Stimulated activated CD8-positive, alpha-beta memory T cell treated with anti-CD3 and anti-CD28 coated beads, Interleukin-2, amount 100 ng/mL, for 48 hours (primary cell): ENCODE results near the gene TESMIN.

Source experiments
- DNase-seq, 2 donors: peaks; one replicate each; pipeline ENCODE4 v3.0.0-alpha.2; 2020; ENCODE audit warnings: low read depth in 2 of 2

The TESMIN gene

GRCh38 chr11:68683536-68684384 lies 67.6 kb downstream of the TESMIN start:
- DNase-seq = no peak

GRCh38 chr11:68683121-68683520 lies 68.2 kb downstream of the TESMIN start:
- DNase-seq = no peak

- no peak for DNase-seq
These were observed 68.8 kb downstream of the TESMIN start for GRCh38 chr11:68682531-68682961.

- no peak for DNase-seq
These were observed 70.6 kb downstream of the TESMIN start for GRCh38 chr11:68680541-68681231.

- no peak for DNase-seq
These were observed 73.3 kb downstream of the TESMIN start for GRCh38 chr11:68678031-68678441.

GRCh38 chr11:68677432-68677831 lies 73.9 kb downstream of the TESMIN start:
- DNase-seq = no peak

- no peak for DNase-seq
These were observed 76.9 kb downstream of the TESMIN start for GRCh38 chr11:68674461-68674860.

GRCh38 chr11:68673991-68674390 lies 77.3 kb downstream of the TESMIN start:
- DNase-seq = no peak

GRCh38 chr11:68673306-68673945 lies 77.9 kb downstream of the TESMIN start:
- DNase-seq = no peak

- DNase-seq = no peak
These were observed 80.9 kb downstream of the TESMIN start for GRCh38 chr11:68670208-68670992.

GRCh38 chr11:68669301-68670090 lies 81.8 kb downstream of the TESMIN start:
- no peak for DNase-seq

- DNase-seq = no peak
These were observed 83.5 kb downstream of the TESMIN start for GRCh38 chr11:68667511-68668500.

GRCh38 chr11:68666849-68667248 lies 84.5 kb downstream of the TESMIN start:
- DNase-seq = no peak

- no peak for DNase-seq
These were observed 85.9 kb downstream of the TESMIN start for GRCh38 chr11:68665436-68665835.

- DNase-seq = no peak
These were observed 86.4 kb downstream of the TESMIN start for GRCh38 chr11:68664906-68665305.

- no peak for DNase-seq
These were observed 87.2 kb downstream of the TESMIN start for GRCh38 chr11:68664141-68664540.

- DNase-seq = no peak
These were observed 87.8 kb downstream of the TESMIN start for GRCh38 chr11:68663482-68664010.

- DNase-seq = no peak
These were observed 89.4 kb downstream of the TESMIN start for GRCh38 chr11:68661697-68662603.
